ENCODE measurements around the gene PPM1F.

Gene PPM1F

GRCh38 chr22:21952586-21953571, at the start of gene PPM1F:
Gene PPM1F, minus strand, starts transcription at chr22:21952848. Its CDS starts 6,800 bp downstream, at chr22:21946048.
- DNase-seq (ENCODE audit: low read depth), result peak; percentile 41

- no peak for DNase-seq (ENCODE audit: low read depth)
Measured at GRCh38 chr22:22001664-22002525, 49.2 kb upstream of the PPM1F start.

- DNase-seq (ENCODE audit: low read depth), result no peak
Measured at GRCh38 chr22:21998595-21999247, 46.1 kb upstream of the PPM1F start.

GRCh38 chr22:21996175-21996720, 43.6 kb upstream of the PPM1F start:
- DNase-seq (ENCODE audit: low read depth), result no peak

GRCh38 chr22:21995660-21996059, 43.0 kb upstream of the PPM1F start:
- DNase-seq (ENCODE audit: low read depth), result no peak

GRCh38 chr22:21994881-21995444, 42.3 kb upstream of the PPM1F start:
- no peak for DNase-seq (ENCODE audit: low read depth)

GRCh38 chr22:21992593-21993237, 40.1 kb upstream of the PPM1F start:
- no peak for DNase-seq (ENCODE audit: low read depth)

- DNase-seq (ENCODE audit: low read depth), result no peak
Measured at GRCh38 chr22:21991774-21992173, 39.1 kb upstream of the PPM1F start.

GRCh38 chr22:21991304-21991596, 38.6 kb upstream of the PPM1F start:
- DNase-seq (ENCODE audit: low read depth), result no peak

GRCh38 chr22:21990445-21991303, 38.0 kb upstream of the PPM1F start:
- DNase-seq (ENCODE audit: low read depth), result no peak

GRCh38 chr22:21989049-21989448, 36.4 kb upstream of the PPM1F start:
- no peak for DNase-seq (ENCODE audit: low read depth)

GRCh38 chr22:21985214-21985613, 32.6 kb upstream of the PPM1F start:
- no peak for DNase-seq (ENCODE audit: low read depth)

- DNase-seq (ENCODE audit: low read depth), result no peak
Measured at GRCh38 chr22:21984793-21985192, 32.1 kb upstream of the PPM1F start.

GRCh38 chr22:21982338-21982965, 29.8 kb upstream of the PPM1F start, which contains the start of gene TOP3B:
Gene TOP3B, minus strand, starts transcription at chr22:21982787. Its CDS starts 7,078 bp downstream, at chr22:21975709.
- peak; percentile 46 for DNase-seq (ENCODE audit: low read depth)

- DNase-seq (ENCODE audit: low read depth), result no peak
Measured at GRCh38 chr22:21981874-21982273, 29.2 kb upstream of the PPM1F start.

GRCh38 chr22:21980547-21980946, 27.9 kb upstream of the PPM1F start:
- no peak for DNase-seq (ENCODE audit: low read depth)

GRCh38 chr22:21978564-21979386, 26.1 kb upstream of the PPM1F start:
- DNase-seq (ENCODE audit: low read depth), result no peak

GRCh38 chr22:21977814-21978213, 25.2 kb upstream of the PPM1F start:
- DNase-seq (ENCODE audit: low read depth), result no peak

GRCh38 chr22:21975854-21976345, 23.3 kb upstream of the PPM1F start:
- DNase-seq (ENCODE audit: low read depth), result no peak
